HG03432 (cell line): Measurements from ENCODE around the gene BST1.
A peak's percentile ranks its signal among the peaks of the same experiment; 100 is the strongest.
"Not testable (repeated sequence)": the region's sequence is repeated elsewhere in the genome, so short reads cannot be mapped to it uniquely, and the experiment has no call there.

Experiments
- ATAC-seq: cut with Tn5 transposase; IDR thresholded peaks from one replicate; pipeline ENCODE4 v1.9.1; 2021; ENCODE audit warnings: mild to moderate bottlenecking, moderate library complexity; ENCODE audit not compliant: unreplicated experiment

The BST1 gene

DNA sequence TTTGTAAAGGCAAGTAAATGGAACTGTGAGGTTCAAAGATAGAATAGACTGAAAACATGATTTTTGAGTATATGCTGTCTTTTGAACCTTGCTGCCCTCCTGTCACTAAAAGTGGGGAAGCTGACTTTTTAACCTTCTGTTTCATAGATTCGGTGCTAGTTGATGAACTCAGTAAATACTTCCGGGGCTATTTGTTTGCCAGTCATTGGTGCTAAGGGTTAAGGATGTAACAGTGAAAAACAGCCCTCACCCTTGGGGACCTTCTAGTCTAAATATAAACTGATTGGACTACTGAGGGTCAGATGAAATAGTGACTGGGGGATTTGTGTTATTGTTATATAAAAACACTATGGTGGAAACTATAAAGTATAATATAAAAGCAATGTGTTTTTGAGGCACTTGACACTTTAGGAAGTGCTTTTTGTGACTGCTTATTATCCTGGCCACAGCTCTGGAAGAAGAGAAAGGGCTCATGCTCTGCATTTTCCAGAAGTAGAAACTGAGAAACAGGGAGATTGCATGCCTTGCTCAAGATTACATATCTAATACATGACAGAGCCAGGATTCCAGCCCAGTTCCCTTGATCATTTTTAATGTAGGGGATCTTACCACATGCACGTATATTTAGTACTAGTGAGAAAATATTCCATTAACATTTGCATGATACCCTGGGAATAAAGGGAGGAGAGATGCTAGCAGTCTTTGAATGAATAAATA lies 3.9 kb downstream of the BST1 start:
- ATAC-seq = no peak

DNA sequence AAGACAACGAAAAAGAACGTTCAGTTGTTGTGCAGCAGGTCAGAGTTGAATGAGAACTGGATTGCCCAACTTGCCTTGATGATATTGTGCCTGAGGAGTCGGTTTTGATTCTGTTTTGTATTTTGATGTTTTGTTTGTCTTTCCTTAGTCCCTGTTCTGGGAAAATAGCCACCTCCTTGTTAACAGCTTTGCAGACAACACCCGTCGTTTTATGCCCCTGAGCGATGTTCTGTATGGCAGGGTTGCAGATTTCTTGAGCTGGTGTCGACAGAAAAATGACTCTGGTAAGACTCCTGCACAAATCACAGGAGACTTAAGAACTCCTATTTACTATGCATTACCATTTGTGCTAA lies 4.5 kb downstream of the BST1 start:
- ATAC-seq = no peak

DNA sequence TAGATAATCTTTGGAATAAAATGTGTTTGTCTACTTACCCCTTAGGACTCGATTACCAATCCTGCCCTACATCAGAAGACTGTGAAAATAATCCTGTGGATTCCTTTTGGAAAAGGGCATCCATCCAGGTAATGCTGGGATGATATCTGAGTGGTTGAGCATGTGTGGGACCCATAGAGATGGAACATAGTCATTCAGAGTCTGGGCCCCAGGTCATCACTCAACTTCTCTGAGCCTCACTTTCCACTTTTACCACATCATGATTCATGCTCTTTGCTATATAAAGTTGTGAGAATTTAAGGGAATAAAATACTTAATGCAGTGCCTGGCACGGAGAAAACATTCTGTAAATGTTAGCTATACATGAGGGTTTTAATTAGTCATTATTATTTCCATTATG lies 8.9 kb downstream of the BST1 start:
- ATAC-seq = no peak

DNA sequence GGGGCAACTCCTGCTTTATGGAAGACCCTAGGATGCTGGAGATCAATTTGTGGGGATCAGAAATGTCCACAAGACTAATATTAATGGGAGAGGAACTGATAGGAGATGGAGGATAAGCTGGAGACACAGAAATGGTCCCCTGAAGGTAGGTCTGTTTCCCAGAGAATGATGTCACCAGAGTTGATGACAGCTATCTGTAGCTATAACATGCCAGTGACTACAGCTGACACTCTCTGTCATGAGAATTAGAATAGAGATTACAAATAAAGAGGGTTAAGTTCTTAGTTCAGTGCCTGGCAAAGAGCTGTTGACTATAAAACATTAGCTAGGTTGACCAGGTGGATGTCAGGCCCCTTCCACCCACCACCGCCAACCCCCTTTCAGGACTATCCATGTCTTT lies 9.3 kb downstream of the BST1 start:
- ATAC-seq = no peak

DNA sequence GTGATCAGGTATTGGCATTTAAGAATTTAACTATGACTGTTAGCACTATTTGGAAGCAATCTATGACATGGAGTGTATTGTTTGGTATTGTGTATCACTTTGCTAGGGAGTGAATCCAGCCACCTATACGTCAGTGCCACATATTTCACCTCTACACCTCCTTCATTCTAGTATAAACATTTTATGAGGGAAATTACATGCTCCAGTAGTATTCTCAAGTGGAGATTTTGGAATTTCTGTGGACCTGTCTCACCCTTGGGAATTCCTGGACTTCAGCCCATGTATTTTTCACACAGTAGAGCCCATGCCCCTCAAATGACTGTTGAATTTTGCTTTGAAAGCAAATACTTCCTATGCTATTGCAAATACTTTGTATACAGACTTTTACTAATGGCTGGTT lies 11.3 kb downstream of the BST1 start:
- ATAC-seq = no peak

DNA sequence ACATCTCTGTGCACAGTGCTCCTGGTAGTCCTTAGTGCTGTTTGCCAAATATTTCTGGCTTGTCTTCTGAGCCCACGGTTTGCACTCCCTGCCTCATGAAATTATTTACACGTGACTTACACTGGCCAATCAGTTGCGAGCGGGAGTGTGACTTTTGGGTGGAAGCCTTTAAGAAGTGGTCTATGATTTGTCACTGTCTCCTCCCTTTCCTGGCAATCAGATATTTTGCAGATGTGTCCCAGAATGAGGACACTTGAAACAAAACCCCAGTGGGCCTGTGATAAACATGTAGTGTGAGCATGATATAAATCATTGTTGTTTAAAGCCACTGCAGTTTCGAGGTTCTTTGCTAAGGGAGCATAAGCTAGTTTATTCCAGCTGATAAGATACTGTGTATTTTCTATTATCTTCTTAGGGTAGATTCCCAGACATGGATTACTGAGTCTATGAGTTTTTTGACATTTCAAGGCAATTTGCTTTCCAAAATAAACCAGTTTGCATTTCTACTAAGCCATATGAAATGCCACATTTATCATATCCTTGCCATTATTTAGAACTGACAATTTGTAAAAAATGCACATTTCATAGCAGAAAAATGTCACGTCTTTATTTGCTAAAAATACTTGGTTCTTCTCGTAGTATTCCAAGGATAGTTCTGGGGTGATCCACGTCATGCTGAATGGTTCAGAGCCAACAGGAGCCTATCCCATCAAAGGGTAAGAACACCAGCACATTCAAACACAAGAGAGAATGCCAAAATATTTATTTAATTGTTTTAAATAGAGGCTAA lies 12.0 kb downstream of the BST1 start:
- no peak for ATAC-seq

DNA sequence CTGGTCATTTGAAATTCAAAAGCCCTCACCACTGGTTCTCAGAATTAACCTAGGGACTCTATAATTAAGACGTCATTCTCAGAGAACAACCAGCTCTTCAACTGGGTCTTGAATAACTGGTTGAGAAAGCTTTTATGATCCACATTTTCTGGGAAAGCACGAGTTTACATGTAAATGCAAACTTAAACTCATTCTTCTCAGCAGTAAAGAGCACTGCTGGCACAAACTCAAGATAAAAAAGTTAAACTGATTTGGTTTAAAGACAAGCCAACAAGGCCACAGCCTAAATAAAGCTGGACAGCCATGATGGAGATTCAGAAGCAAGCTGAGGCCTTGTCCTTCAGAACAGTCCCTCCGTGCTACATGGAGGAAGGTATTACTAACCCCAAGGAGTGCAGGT lies 13.2 kb downstream of the BST1 start:
- no peak for ATAC-seq

DNA sequence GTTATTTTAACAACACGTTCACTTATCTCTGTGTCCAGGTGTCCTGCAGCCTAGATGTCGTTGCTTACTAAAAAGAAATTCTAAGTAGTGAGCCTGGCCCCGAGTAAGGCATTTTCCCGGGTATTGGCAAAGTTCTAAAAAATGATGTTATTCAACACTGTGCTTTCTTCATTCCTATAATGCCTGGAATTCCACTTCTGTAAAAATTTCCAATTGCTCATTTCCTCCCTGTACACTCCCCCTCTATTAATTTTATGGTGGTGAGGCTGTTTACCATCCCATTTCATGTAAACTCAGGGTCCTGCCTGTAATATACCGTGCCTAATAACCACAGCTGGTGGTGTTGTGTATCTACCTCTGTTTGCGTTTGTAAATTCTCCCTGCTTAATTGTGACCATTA lies 14.2 kb downstream of the BST1 start:
- ATAC-seq = no peak

DNA sequence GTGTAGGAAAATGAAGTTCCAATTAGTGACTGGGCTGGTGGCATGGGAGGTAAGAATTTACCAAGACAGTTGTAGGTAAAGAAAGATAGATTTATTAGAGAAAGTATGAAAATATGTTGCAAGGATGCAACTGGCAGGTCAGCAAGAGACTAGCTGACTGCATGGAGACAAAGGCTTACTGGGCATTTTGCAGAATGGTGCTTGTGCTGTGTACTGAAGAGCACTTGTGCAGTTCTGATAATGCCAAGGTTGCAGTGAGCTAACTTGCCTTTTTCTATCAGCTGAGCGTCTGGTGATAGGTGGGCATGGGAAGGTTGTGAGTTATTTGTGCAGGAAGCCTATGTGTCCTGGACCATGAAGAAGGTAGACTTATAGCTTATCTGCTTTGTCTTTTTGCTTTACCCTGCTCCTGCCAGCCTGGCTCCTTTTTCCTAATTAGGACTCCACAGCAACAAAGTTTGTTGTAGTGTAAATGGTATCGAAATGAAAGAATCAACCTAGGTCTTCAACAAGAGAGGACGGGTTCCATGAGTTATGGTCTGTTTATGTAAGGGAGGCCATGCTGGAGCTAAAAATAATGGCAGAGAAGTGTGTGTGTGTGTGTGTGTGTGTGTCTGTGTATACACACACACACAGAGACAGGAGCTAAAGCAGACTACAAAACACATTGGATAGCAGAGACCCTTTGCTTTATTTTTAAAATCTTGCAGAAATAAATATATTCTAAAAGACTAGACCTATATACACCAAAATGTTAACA lies 15.0 kb downstream of the BST1 start:
- no peak for ATAC-seq

DNA sequence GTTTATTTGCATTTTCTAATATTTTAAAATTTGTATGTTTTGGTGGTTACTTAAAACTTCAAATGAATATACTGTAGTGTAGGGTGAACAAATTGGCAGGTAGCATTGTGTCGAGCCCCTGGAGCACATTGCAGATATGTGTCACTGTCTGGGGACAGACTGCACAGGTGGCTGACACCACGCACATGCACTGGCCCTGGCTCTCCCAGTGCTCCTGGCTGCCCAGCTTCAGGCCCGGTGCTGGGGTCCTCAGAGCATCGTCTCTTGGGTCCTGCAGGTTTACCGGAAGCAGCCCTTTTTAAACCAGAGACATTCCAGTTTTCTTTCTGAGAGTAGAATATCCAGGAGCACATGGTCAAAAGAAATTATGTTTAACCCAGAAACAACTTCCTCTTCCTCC lies 15.6 kb downstream of the BST1 start:
- no peak for ATAC-seq

DNA sequence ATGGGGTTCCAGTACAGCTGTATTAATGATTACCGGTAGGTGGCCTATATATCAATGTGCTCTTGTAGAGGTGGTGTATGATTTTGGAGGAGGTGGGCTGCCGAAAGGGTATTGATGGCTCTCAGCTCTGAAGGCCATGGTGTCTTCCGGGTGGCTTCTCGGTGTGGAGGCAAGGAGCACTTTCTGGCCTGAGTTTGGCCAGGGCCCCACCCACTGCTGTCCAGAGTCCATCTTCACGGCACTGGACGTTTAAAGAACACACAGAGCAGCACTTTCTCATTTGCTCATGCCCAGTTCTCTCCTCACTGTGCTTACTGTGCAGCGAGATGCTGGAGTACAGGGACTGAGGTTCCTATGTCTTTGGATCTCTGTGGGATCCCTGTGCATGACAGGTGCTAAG lies 16.1 kb downstream of the BST1 start:
- no peak for ATAC-seq

DNA sequence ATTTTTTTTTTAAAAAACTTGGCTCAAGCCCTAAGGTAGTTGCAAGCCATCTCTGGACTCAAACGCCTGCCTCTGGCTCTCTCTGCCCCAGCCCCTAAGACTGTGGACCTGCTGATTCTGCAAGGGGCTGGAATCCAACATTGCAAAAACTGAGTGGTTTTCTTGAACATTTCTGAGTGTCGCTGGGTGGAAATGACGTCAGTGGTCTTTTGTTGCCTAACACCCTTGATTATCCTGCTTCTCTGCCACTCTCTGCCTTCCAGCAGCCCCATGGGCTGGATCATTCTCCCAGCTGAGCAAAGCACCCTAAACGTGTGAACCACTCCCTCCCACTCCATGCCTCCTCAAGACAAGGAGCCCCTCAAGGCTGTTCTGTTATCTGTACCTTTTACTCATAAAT lies 16.6 kb downstream of the BST1 start:
- no peak for ATAC-seq

DNA sequence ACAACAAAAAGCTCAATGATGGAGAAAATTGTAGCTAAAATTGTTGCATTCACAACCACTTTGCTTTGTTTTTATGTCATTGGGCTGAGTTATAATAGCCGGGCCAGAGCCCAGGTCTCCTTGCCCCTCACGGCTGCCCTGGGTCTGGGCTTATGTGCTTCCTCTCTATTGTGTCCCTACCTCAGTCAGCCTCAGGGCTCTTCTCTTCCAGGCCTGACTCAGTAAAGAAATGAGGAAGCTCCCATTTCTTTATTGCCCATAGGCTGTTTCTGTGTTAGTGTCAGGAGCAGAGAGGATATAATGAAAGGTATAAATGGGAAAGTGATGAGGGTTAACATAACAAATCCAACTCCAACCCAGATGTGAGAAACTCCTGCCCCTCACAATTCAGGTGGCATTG lies 18.0 kb downstream of the BST1 start:
- no peak for ATAC-seq

DNA sequence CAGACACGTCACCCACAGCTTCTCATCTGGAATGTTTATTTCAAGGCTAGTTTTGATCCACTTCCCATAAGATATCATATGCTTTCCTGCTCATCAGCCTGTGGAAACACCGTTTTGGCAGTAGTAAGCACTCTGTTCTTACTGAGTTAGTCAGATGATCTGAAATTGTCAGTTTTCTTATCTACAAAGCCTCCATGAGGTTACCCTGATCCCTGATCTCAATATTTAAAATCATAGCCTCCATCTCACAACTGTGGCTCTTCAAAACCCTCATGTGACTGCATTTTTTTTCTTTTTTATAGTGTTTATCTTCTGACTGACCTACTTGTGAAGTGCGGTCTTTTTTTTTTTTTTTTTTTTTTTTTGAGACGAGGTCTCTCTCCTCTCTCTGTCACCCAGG lies 22.7 kb downstream of the BST1 start:
- no peak for ATAC-seq

DNA sequence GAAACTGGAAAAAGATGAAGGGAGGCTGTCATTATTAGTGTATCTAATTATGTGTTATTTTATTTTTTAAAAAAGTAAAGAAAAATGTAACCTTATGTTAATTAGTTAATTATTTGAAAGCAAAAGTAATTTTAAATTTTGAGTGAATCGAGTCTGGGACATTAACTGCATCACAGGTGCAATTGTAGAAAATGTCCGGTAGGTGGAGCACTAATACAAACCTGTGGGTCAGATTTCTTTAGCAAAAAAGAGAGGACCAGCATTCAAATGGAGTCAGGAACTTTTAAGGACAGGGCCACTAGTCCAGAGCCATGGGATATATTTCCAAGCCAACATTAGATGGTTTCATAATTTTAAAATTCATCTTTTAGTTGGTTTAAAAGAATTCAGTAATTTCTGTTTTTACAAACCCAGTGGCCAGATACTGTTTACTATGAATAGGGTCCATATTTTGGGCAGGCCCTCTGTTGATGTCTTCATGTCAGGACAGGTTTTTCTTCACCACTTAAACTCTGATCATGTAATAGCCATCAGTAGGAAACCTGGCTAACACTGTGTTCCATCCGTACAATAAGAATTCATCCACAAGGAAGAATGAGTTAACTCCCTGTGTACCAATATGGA lies 27.2 kb downstream of the BST1 start:
- peak; percentile 80 for ATAC-seq

DNA sequence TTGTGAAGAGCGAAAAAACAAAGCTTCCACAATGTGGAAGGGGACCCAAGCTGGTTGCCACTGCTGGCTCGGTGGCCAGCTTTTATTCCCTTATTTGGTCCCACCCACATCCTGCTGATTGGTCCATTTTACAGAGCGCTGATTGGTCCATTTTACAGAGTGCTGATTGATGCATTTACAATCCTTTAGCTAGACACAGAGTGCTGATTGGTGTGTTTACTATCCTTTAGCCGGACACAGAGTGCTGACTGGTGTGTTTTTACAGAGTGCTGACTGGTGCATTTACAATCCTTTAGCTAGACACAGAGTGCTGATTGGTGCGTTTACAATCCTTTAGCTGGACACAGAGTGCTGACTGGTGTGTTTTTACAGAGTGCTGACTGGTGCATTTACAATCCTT lies 30.2 kb downstream of the BST1 start:
- not testable (repeated sequence) for ATAC-seq

DNA sequence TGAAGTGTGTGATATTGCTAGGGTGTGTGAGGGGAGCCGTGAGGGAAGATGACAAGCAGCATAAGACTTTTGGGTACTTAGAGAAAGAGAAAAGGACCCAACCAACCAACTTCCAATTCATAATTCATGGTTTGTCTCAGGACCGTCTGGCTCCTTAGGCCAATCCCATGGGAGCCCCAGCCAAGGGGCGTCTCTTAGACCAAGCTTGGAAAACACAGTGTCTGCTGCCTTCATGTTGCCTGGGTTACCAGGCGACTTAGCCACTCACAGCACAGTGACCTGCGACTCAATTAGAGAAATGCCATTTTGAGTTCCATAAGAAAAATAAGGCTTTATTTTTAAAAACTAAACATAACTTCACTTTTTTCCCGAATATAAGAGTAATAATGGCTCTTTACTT lies 32.7 kb downstream of the BST1 start:
- ATAC-seq = no peak

DNA sequence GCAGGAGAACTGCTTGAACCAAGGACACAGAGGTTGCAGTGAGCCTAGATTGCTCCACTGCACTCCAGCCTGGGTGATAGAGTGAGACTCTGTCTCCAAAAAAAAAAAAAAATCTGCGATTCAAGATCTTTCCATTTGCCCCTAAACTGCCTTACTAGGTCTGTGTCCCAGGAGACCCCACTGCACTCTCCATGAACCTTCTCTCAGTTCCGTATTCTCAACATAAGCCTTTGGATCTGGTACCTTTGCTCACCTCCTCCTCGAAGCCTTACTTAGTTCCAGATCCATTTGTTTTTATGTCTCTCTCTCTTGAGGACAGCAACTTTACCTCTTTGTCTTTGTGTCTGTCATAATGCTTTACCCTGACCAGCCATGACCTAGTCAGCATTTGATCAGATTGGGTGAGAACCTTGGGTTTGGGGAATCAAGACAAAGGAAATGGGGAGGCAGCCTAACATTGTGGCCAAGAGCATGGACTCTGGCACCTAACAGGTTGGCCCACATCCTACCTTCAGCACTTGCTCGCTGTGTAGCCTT lies 33.7 kb downstream of the BST1 start:
- no peak for ATAC-seq

DNA sequence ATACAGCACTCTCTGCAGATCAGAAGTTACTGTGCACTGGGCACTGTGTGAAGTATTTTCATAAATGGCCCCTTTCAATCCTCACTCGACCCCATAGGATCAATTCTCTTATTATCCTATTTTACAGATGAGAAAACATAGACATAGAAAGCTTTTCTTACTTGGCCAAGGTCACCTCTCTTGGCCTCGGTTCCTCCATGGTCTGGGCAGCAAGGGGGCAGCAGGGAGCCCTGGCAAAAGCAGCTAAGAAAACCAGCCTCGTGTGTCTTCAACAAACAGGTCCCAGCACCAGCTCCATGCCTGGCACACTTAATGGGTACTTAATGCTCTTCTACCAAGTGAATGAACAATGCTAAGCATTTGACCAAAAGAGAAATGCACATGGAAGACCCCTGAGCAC lies 34.4 kb downstream of the BST1 start:
- no peak for ATAC-seq

DNA sequence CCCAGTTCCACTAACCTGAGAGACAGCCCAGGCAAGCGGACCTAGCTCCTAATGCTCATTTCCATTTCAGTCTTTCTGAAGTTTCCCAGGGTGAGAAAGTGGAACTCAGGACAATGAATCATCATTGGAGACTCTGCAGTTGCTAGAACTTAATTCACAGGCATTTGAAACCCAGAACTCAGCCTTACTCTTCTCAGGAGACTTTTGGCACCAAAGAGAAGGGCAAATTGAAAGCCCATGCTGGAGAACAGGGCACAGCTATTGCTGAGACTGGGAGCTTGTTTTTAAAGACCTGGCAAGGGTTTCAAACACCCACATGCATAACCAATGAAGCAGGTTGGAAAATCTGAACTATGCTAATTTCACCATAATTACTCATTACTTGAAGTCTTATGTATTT lies 36.0 kb downstream of the BST1 start:
- no peak for ATAC-seq

DNA sequence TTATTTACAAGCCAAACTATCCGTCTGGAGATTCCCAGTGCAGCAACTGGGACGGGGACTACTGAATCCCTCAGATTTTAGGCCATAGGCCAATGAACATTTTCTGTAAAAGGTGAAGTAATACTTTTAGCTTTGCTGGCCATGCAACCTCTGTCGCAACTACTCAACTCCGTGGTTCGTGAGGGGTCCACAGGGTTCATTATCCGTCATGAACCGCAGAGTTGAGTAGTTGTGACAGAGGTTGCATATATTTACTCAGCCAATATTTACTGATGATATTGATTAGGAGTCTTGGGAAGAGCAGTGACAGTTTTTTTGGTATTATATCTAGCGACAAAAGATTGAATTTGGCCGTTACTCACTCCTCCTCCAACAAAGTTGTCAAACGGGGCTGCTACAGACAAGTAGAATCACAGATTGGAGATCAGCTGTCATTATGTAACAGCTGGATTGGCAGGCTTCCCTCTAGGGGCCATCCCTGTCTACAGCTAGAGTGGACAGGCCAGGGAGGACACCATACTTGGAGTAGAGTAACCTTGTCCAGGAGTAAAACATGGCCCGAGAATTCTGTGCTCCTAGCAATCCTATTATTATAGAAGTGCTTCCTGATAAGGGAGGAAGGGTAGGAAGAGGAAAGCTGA lies 38.0 kb downstream of the BST1 start:
- no peak for ATAC-seq
